ENCODE results near the gene SPATA31C1. TPM values are rescaled to one million over a fixed set of nuclear protein-coding genes. Genes with fewer than 3 reads are reported as not detected.
"Not testable (repeated sequence)": the region's sequence is repeated elsewhere in the genome, so short reads cannot be mapped to it uniquely, and the experiment has no call there.

Gene SPATA31C1
- total and polyA plus RNA-seq, 2 donors (not counting 3 experiments of a cell fraction or from before 2014, with no cell fraction given) = not detected

DNA sequence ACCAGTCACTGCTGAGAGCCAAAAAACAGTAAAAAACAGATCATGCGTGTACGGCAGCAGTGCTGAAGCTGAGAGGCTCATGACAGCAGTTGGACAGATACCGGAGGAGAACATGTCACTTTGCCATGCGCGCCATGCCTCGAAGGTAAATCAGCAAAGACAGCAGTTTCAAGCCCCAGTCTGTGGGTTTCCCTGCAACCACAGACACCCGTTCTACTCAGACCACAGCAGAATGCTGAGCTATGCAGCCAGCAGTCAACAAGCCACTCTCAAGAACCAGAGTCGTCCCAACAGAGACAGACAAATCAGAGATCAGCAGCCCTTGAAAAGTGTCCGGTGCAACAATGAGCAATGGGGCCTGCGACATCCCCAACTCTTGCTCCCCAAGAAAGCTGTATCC lies 5.2 kb downstream of the SPATA31C1 start:
- BruUV-seq (replicated peaks); H4K20me1 ChIP-seq (replicated peaks; ENCODE audit: control insufficient read depth, extremely low read depth, insufficient read depth, low read length); H3K27ac ChIP-seq (ENCODE audit: insufficient read depth, low read depth, low read length); H2AFZ ChIP-seq (ENCODE audit: low read depth, low read length); H3K27me3 ChIP-seq (ENCODE audit: control insufficient read depth in 2 of 2, insufficient read depth in 2 of 2, low read length in 2 of 2); H3K4me2 ChIP-seq (ENCODE audit: insufficient read depth, low read length); DNase-seq (ENCODE audit: low read depth, low spot score); H3K79me2 ChIP-seq (ENCODE audit: control insufficient read depth, insufficient read depth, low read length); dilution Hi-C loops (cut with MboI; ENCODE audit: extremely low pct_ligation_motif_present, low sequenced_read_pairs); POLR2A ChIA-PET; CTCF ChIA-PET; H3K4me3 ChIP-seq (replicated peaks in 1 of 3; ENCODE audit: insufficient read depth in 1 of 3, low read depth in 1 of 3, low read length in 3 of 3); H3K36me3 ChIP-seq (ENCODE audit: control insufficient read depth in 2 of 2, extremely low read depth in 1 of 2, insufficient read depth in 2 of 2, low read length in 2 of 2); H3K9me3 ChIP-seq (replicated peaks; ENCODE audit: control insufficient read depth, insufficient read depth, low read length); H3K4me1 ChIP-seq (ENCODE audit: control insufficient read depth, extremely low read depth, insufficient read depth, low read length); intact Hi-C loops (cut with micrococcal nuclease); FAIRE-seq; H3K9ac ChIP-seq (replicated peaks; ENCODE audit: extremely low read depth, insufficient read depth, low read length); H3K9me1 ChIP-seq (replicated peaks; ENCODE audit: control insufficient read depth, extremely low read depth, insufficient read depth, low read length): not testable (repeated sequence)

DNA sequence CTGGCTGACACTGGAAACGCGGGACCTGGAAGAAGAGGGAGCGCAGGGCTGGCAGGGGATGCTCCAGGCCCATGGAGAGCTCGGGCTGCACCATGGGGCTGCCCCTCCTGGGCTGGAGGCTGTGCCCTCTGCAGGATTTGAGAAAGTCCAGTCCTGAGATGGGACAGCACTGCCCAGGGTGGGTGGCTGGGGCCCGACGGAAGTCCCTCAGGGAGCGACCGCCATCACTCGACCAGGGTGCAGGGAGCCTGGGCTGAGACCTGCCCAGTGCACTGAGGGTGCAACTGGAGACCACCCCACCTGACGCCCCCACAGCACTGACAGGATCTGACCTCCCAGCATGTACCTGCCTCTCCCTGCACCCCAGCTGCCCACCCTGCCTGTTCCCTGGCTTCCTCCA lies 7.1 kb downstream of the SPATA31C1 start:
- H3K9me1 ChIP-seq (replicated peaks; ENCODE audit: control insufficient read depth, extremely low read depth, insufficient read depth, low read length); H3K36me3 ChIP-seq (ENCODE audit: control insufficient read depth in 2 of 2, extremely low read depth in 1 of 2, insufficient read depth in 2 of 2, low read length in 2 of 2); CTCF ChIA-PET; intact Hi-C loops (cut with micrococcal nuclease); FAIRE-seq; DNase-seq (ENCODE audit: low read depth, low spot score); POLR2A ChIA-PET; H3K4me3 ChIP-seq (replicated peaks in 1 of 3; ENCODE audit: insufficient read depth in 1 of 3, low read depth in 1 of 3, low read length in 3 of 3); H3K27ac ChIP-seq (ENCODE audit: insufficient read depth, low read depth, low read length); BruUV-seq (replicated peaks); H3K79me2 ChIP-seq (ENCODE audit: control insufficient read depth, insufficient read depth, low read length); H2AFZ ChIP-seq (ENCODE audit: low read depth, low read length); H3K9ac ChIP-seq (replicated peaks; ENCODE audit: extremely low read depth, insufficient read depth, low read length); dilution Hi-C loops (cut with MboI; ENCODE audit: extremely low pct_ligation_motif_present, low sequenced_read_pairs); H3K4me2 ChIP-seq (ENCODE audit: insufficient read depth, low read length); H3K27me3 ChIP-seq (ENCODE audit: control insufficient read depth in 2 of 2, insufficient read depth in 2 of 2, low read length in 2 of 2); H3K9me3 ChIP-seq (replicated peaks; ENCODE audit: control insufficient read depth, insufficient read depth, low read length); H4K20me1 ChIP-seq (replicated peaks; ENCODE audit: control insufficient read depth, extremely low read depth, insufficient read depth, low read length); H3K4me1 ChIP-seq (ENCODE audit: control insufficient read depth, extremely low read depth, insufficient read depth, low read length): not testable (repeated sequence)

DNA sequence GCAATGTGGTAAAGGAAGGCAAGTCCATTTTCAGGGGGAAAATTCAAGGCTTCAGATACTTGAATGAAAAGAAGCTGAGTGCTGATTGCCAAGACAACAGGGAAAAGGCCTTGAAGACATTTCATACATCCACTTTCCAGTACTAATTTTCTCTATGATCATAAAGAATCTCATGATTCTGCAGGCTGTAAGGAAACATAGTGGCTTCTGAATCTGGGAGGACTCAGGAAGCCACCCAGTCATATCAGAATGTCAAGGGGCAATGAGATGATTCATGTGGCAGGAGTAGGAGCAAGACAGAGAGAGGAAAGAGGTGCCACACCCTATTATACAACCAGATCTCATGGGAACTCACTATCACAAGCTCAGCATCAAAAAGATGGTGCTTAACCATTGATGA lies 11.4 kb downstream of the SPATA31C1 start:
- H3K4me3 ChIP-seq (replicated peaks in 1 of 3; ENCODE audit: insufficient read depth in 1 of 3, low read depth in 1 of 3, low read length in 3 of 3); H3K27ac ChIP-seq (ENCODE audit: insufficient read depth, low read depth, low read length); dilution Hi-C loops (cut with MboI; ENCODE audit: extremely low pct_ligation_motif_present, low sequenced_read_pairs): not testable (repeated sequence)

DNA sequence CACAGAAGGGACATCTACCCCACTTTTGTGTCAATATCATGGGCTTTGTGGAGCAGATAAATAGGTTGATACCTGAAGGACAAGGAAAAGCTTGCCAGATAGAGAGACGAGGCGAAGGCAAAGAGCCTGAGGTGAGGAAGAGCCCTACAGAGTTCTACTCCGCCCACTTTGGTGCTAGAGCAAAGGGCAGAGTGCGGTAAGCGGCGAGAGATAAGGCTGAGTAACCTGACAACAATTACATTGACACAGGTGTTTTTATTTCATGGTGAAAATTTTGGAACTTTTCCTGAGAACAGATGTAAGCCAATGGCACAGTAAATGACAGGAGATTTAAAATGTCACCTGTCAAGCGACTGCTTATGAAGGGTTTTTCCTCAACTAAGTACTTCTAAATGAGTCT lies 16.7 kb downstream of the SPATA31C1 start:
- FAIRE-seq; H3K9me1 ChIP-seq (replicated peaks; ENCODE audit: control insufficient read depth, extremely low read depth, insufficient read depth, low read length); dilution Hi-C loops (cut with MboI; ENCODE audit: extremely low pct_ligation_motif_present, low sequenced_read_pairs); H3K4me2 ChIP-seq (ENCODE audit: insufficient read depth, low read length); H3K4me3 ChIP-seq (replicated peaks in 1 of 3; ENCODE audit: insufficient read depth in 1 of 3, low read depth in 1 of 3, low read length in 3 of 3); DNase-seq (ENCODE audit: low read depth, low spot score); H3K27me3 ChIP-seq (ENCODE audit: control insufficient read depth in 2 of 2, insufficient read depth in 2 of 2, low read length in 2 of 2); H2AFZ ChIP-seq (ENCODE audit: low read depth, low read length); H3K9ac ChIP-seq (replicated peaks; ENCODE audit: extremely low read depth, insufficient read depth, low read length); H3K4me1 ChIP-seq (ENCODE audit: control insufficient read depth, extremely low read depth, insufficient read depth, low read length); POLR2A ChIA-PET; intact Hi-C loops (cut with micrococcal nuclease); CTCF ChIA-PET; H3K27ac ChIP-seq (ENCODE audit: insufficient read depth, low read depth, low read length); H3K9me3 ChIP-seq (replicated peaks; ENCODE audit: control insufficient read depth, insufficient read depth, low read length); BruUV-seq (replicated peaks); H4K20me1 ChIP-seq (replicated peaks; ENCODE audit: control insufficient read depth, extremely low read depth, insufficient read depth, low read length); H3K36me3 ChIP-seq (ENCODE audit: control insufficient read depth in 2 of 2, extremely low read depth in 1 of 2, insufficient read depth in 2 of 2, low read length in 2 of 2); H3K79me2 ChIP-seq (ENCODE audit: control insufficient read depth, insufficient read depth, low read length): not testable (repeated sequence)

More for the DNA sequence above, 11.4 kb downstream of the SPATA31C1 start:
- FAIRE-seq; CTCF ChIA-PET; H3K9me3 ChIP-seq (replicated peaks; ENCODE audit: control insufficient read depth, insufficient read depth, low read length); H3K36me3 ChIP-seq (ENCODE audit: control insufficient read depth in 2 of 2, extremely low read depth in 1 of 2, insufficient read depth in 2 of 2, low read length in 2 of 2); H3K9ac ChIP-seq (replicated peaks; ENCODE audit: extremely low read depth, insufficient read depth, low read length); H3K4me2 ChIP-seq (ENCODE audit: insufficient read depth, low read length); DNase-seq (ENCODE audit: low read depth, low spot score); H3K9me1 ChIP-seq (replicated peaks; ENCODE audit: control insufficient read depth, extremely low read depth, insufficient read depth, low read length); BruUV-seq (replicated peaks); intact Hi-C loops (cut with micrococcal nuclease); H3K4me1 ChIP-seq (ENCODE audit: control insufficient read depth, extremely low read depth, insufficient read depth, low read length); H4K20me1 ChIP-seq (replicated peaks; ENCODE audit: control insufficient read depth, extremely low read depth, insufficient read depth, low read length); H3K79me2 ChIP-seq (ENCODE audit: control insufficient read depth, insufficient read depth, low read length); H2AFZ ChIP-seq (ENCODE audit: low read depth, low read length); H3K27me3 ChIP-seq (ENCODE audit: control insufficient read depth in 2 of 2, insufficient read depth in 2 of 2, low read length in 2 of 2); POLR2A ChIA-PET: not testable (repeated sequence)
